HG03039 (cell line): ENCODE measurements around the gene WBP4.
"Not testable (repeated sequence)": the region's sequence is repeated elsewhere in the genome, so short reads cannot be mapped to it uniquely, and the experiment has no call there.

Source experiments
- ATAC-seq: cut with Tn5 transposase; IDR thresholded peaks from one replicate; pipeline ENCODE4 v1.9.1; 2021; ENCODE audit warnings: mild to moderate bottlenecking, moderate library complexity; ENCODE audit not compliant: unreplicated experiment

The WBP4 gene

GRCh38 chr13:41061075-41061913, at the start of gene WBP4:
WBP4 (plus strand) TSS chr13:41061509; CDS start chr13:41061674, 165 bp downstream.
- ATAC-seq: peak; percentile 67

- no peak for ATAC-seq
Observed at GRCh38 chr13:41012536-41012935, 48.8 kb upstream of the WBP4 start.

- no peak for ATAC-seq
Observed at GRCh38 chr13:41013835-41014234, 47.5 kb upstream of the WBP4 start.

- ATAC-seq: no peak
Observed at GRCh38 chr13:41015920-41016319, 45.4 kb upstream of the WBP4 start.

- ATAC-seq: no peak
Observed at GRCh38 chr13:41017159-41017558, 44.1 kb upstream of the WBP4 start.

GRCh38 chr13:41017817-41018601, 43.3 kb upstream of the WBP4 start:
- ATAC-seq: no peak

- no peak for ATAC-seq
Observed at GRCh38 chr13:41018602-41018948, 42.7 kb upstream of the WBP4 start.

GRCh38 chr13:41019011-41019487, 42.3 kb upstream of the WBP4 start, which contains the start of gene ELF1:
ELF1 (minus strand) TSS chr13:41019316; CDS start chr13:40982054, 37,262 bp downstream.
- ATAC-seq: peak; percentile 88

- no peak for ATAC-seq
Observed at GRCh38 chr13:41019578-41020347, 41.5 kb upstream of the WBP4 start.

- no peak for ATAC-seq
Observed at GRCh38 chr13:41025518-41025917, 35.8 kb upstream of the WBP4 start.

GRCh38 chr13:41026788-41027187, 34.5 kb upstream of the WBP4 start:
- no peak for ATAC-seq

GRCh38 chr13:41028051-41028450, 33.3 kb upstream of the WBP4 start:
- no peak for ATAC-seq

GRCh38 chr13:41029629-41030028, 31.7 kb upstream of the WBP4 start:
- no peak for ATAC-seq

GRCh38 chr13:41032691-41033376, 28.5 kb upstream of the WBP4 start:
- no peak for ATAC-seq

- ATAC-seq: no peak
Observed at GRCh38 chr13:41034382-41034781, 26.9 kb upstream of the WBP4 start.

- no peak for ATAC-seq
Observed at GRCh38 chr13:41034881-41035280, 26.4 kb upstream of the WBP4 start.

- ATAC-seq: not testable (repeated sequence)
Observed at GRCh38 chr13:41036557-41036956, 24.8 kb upstream of the WBP4 start.

GRCh38 chr13:41039746-41040145, 21.6 kb upstream of the WBP4 start:
- no peak for ATAC-seq

- no peak for ATAC-seq
Observed at GRCh38 chr13:41040584-41041334, 20.6 kb upstream of the WBP4 start.

GRCh38 chr13:41042419-41042818, 18.9 kb upstream of the WBP4 start:
- not testable (repeated sequence) for ATAC-seq
